Uterus (tissue), 4 donors: ENCODE results near the gene LYZL6. TPM values are rescaled to one million over a fixed set of nuclear protein-coding genes. Genes with fewer than 3 reads are reported as not detected.

Experiments used
- DNase-seq, 2 donors: peaks; one replicate each; pipeline ENCODE4 v3.0.0-alpha.2; 2019 to 2020
- H3K27ac ChIP-seq, 2 donors: fragments of 200-600 bp; sonication (generic); 1 replicate in 1 of 2; 2 replicates in 1 of 2; pipeline ENCODE4 v1.5.1; 2016 to 2018
- H3K27me3 ChIP-seq, 2 donors: fragments of 200-600 bp; sonication (generic); one replicate each; pipeline ENCODE4 v1.5.1; 2018 to 2019; ENCODE audit warnings: control low read depth in 1 of 2
- H3K36me3 ChIP-seq, 2 donors: fragments of 200-600 bp; sonication (generic); one replicate each; pipeline ENCODE4 v1.5.1; 2019; ENCODE audit warnings: control low read depth in 1 of 2
- H3K4me1 ChIP-seq, 2 donors: fragments of 200-600 bp; sonication (generic); one replicate each; pipeline ENCODE4 v1.5.1; 2018 to 2019; ENCODE audit warnings: control low read depth in 1 of 2
- H3K4me3 ChIP-seq, 2 donors: fragments of 200-600 bp; sonication (generic); 1 replicate in 1 of 2; 2 replicates in 1 of 2; pipeline ENCODE4 v1.5.1; 2018 to 2019; ENCODE audit warnings: mild to moderate bottlenecking in 1 of 2
- H3K9me3 ChIP-seq, 2 donors: fragments of 200-600 bp; sonication (generic); one replicate each; pipeline ENCODE4 v1.5.1; 2019; ENCODE audit warnings: control low read depth in 1 of 2
- POLR2A ChIP-seq, 2 donors: fragments of 450-650 bp; IDR thresholded peaks; one replicate each; pipeline ENCODE4 v1.6.1; 2016; ENCODE audit warnings: antibody characterized with exemption in 2 of 2, mild to moderate bottlenecking in 1 of 2, moderate library complexity in 1 of 2
- intact Hi-C: fragments of 100-400 bp; cut with DNase I; formaldehyde crosslinking; loops from one replicate; pipeline ENCODE4 v1.15.1; 2023; ENCODE audit warnings: low total_unique reads
- small RNA-seq: library from RNA; depleted of rRNA; stranded (forward); fragments of <200 nt; gene quantifications from one replicate; pipeline ENCODE3, GENCODE V24; 2016
- total RNA-seq, 4 donors: library from RNA; depleted of rRNA in 3 of 4; stranded (reverse); fragments of >200 nt in 3 of 4; gene quantifications; one replicate each; pipeline versions ENCODE4 v1.1.0 to v1.2.4, GENCODE V29; 2014 to 2023
- TF ChIP-seq, protein P1 (sequence below), 4 experiments: fragments of 200-600 bp in 2 of 4; fragments of 450-650 bp in 2 of 4; sonication (generic) in 2 of 4; IDR thresholded peaks; one replicate each; pipeline ENCODE4 v1.5.1; 2016 to 2019; ENCODE audit warnings: antibody characterized with exemption in 4 of 4, mild to moderate bottlenecking in 2 of 4, moderate library complexity in 1 of 4
- donor health status: DM: yes; HTN: yes; CAD: no.

LYZL6 gene
- total RNA-seq, 4 donors from 2014 or later, result not detected

DNA sequence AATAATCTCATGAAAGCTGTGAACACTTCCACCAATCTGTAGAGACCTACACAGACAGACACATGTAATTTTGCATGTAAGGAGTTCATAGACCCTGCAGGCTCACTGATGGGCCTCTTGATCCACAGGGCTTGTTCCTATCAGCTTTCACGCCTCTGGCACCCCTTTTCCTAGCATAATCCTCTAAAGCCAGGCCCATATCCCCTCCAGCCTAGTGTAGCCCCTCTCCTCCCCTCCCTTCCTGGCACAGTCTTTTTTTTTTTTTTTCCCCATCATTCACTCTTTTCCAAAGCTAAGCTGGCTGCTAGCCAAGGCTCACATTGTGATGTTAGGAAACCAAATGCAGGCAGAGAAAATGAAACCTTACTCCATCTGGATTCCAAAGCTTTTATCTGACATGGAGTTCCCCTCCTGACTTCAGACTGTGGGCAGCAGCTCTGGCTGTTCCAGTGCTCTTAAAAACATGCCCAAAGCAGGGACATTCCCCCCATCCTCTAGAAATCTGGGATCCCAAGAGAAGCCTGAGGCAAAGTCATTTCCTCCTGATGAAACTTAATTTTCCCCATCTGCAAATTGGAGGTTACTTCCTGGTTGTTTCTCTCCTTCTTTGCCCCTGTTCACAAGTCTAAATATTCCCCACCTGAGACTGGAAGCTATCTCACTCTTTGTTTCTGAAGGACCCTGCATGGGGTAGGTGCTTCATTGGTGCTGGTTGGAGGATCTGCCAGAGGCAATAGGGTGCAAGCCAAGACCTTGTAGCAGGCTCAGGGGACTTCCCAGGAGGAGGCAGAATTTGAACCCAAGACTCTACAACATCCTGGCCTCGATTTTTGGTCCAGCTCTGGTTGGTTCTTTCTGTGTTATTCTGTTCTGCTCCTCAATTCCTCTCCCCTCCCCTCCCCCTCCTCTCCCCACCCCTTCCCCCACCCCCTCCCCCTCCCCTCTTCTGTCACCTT, 53.4 kb downstream of the LYZL6 start:
- no peaks in the 10 kb centered on the region for H3K27me3 ChIP-seq
- no peak for DNase-seq
- H3K4me1 ChIP-seq, result no peaks in the 10 kb centered on the region
- no peaks in the 10 kb centered on the region for H3K9me3 ChIP-seq
- TF ChIP-seq, protein P1, sequence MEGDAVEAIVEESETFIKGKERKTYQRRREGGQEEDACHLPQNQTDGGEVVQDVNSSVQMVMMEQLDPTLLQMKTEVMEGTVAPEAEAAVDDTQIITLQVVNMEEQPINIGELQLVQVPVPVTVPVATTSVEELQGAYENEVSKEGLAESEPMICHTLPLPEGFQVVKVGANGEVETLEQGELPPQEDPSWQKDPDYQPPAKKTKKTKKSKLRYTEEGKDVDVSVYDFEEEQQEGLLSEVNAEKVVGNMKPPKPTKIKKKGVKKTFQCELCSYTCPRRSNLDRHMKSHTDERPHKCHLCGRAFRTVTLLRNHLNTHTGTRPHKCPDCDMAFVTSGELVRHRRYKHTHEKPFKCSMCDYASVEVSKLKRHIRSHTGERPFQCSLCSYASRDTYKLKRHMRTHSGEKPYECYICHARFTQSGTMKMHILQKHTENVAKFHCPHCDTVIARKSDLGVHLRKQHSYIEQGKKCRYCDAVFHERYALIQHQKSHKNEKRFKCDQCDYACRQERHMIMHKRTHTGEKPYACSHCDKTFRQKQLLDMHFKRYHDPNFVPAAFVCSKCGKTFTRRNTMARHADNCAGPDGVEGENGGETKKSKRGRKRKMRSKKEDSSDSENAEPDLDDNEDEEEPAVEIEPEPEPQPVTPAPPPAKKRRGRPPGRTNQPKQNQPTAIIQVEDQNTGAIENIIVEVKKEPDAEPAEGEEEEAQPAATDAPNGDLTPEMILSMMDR (IDR thresholded peaks at IDR 0.05), result no peak
- TF ChIP-seq POLR2A (IDR thresholded peaks at IDR 0.05), result no peak
- H3K36me3 ChIP-seq, result no peaks in the 10 kb centered on the region
- no peak overlapping the region for H3K4me3 ChIP-seq
- intact Hi-C loops, result no loop called here
- H3K27ac ChIP-seq, result no peak overlapping the region

DNA sequence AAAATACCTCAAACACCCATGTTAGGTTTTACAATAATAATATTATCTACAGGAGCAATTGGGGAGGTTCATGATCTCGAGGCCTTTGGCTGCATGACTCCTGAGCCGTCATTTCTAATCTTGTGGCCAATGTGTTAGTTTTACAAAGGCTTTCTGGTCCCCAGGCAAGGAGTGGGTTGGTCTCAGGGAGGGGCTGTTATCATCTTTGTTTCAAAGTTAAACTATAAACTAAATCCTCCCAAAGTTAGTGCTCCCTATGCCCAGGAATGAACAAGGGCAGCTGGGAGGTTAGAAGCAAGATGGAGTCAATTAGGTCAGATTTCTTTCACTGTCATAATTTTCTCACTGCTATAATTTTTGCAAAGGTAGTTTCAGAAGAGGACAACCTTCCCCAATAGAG, 54.3 kb downstream of the LYZL6 start:
- Histone ChIP-seq H3K27me3 (no peaks in the 10 kb centered on the region), H3K4me3 (no peak overlapping the region), H3K9me3 (no peaks in the 10 kb centered on the region), H3K36me3 (no peaks in the 10 kb centered on the region), H3K4me1 (no peaks in the 10 kb centered on the region), H3K27ac (no peak overlapping the region)
- TF ChIP-seq, protein P1 (IDR thresholded peaks at IDR 0.05), result no peak
- TF ChIP-seq POLR2A (IDR thresholded peaks at IDR 0.05), result no peak
- intact Hi-C loops, result no loop called here
- DNase-seq, result no peak

Small RNAs within 50 kb of the gene (small RNA-seq; reads per million reads assigned to genes)
- 1,015 reads per million, percentile 98 among the genes with 10 or more reads in this experiment for gene RF00100

Other genes starting within 250 kb of the LYZL6 start
- gene RASL10B, start 212.1 kb downstream of the LYZL6 start, total RNA-seq, result 1 to 10 TPM in 3 of 4 donors, under 1 TPM in 1; 0.77 to 5.6 (median 3.3) TPM
- gene GAS2L2, start 190.5 kb downstream of the LYZL6 start, total RNA-seq, result under 1 TPM in 1 of 4 donors, not detected in 3; 0.69 TPM
- not detected for gene C17orf50, start 182.8 kb downstream of the LYZL6 start, total RNA-seq
- gene MMP28, start 148.1 kb downstream of the LYZL6 start, total RNA-seq, result 10 to 100 TPM in 3 of 4 donors, 1 to 10 TPM in 1; 2.9 to 58.4 (median 11.0) TPM
- 100 to 1,000 TPM in 3 of 4 donors, 10 to 100 TPM in 1; 68.5 to 167 (median 113) TPM for gene TAF15, start 134.2 kb downstream of the LYZL6 start, total RNA-seq
- not detected for gene HEATR9, start 74.8 kb downstream of the LYZL6 start, total RNA-seq
- 10 to 100 TPM in 1 of 4 donors, 1 to 10 TPM in 1, under 1 TPM in 2; 0.29 to 39.5 (median 2.1) TPM for gene CCL5, start 63.4 kb downstream of the LYZL6 start, total RNA-seq
- 1 to 10 TPM in 1 of 4 donors, not detected in 3; 3.5 TPM for gene RDM1, start 12.9 kb downstream of the LYZL6 start, total RNA-seq
- 1 to 10 TPM in 1 of 4 donors, not detected in 3; 1.6 TPM for gene CCL16, start 37.8 kb upstream of the LYZL6 start, total RNA-seq
- gene CCL14, start 43.0 kb upstream of the LYZL6 start, total RNA-seq, result 100 to 1,000 TPM in 3 of 4 donors, under 1 TPM in 1; 0.97 to 165 (median 143) TPM
- gene CCL15, start 57.8 kb upstream of the LYZL6 start, total RNA-seq, result 1 to 10 TPM in 1 of 4 donors, not detected in 3; 1.4 TPM
- gene CCL23, start 74.3 kb upstream of the LYZL6 start, total RNA-seq, result 100 to 1,000 TPM in 2 of 4 donors, 10 to 100 TPM in 1, not detected in 1; 42.1 to 399 (median 131) TPM
- gene CCL18, start 120.6 kb upstream of the LYZL6 start, total RNA-seq, result under 1 TPM in 1 of 4 donors, not detected in 3; 0.69 TPM
- gene CCL3, start 146.4 kb upstream of the LYZL6 start, total RNA-seq, result 1 to 10 TPM in 1 of 4 donors, under 1 TPM in 1, not detected in 2; 0.49 to 6.5 TPM
- gene CCL4, start 160.1 kb upstream of the LYZL6 start, total RNA-seq, result 1 to 10 TPM; 1.0 to 2.5 (median 1.5) TPM
- gene TBC1D3B, start 232.9 kb upstream of the LYZL6 start, total RNA-seq, result 10 to 100 TPM in 1 of 4 donors, not detected in 3; 10.9 TPM